Pancreas (tissue), 10 donors: ENCODE measurements around the gene TMEM101. TPM values are rescaled to one million over a fixed set of nuclear protein-coding genes. Genes with fewer than 3 reads are reported as not detected.
"Not testable (repeated sequence)": the region's sequence is repeated elsewhere in the genome, so short reads cannot be mapped to it uniquely, and the experiment has no call there.

Experiments used
- ATAC-seq, 4 donors: fragments of 200-7000 bp; cut with Tn5 transposase; one replicate each; pipeline versions ENCODE4 v1.8.0 to v1.9.1; 2020; ENCODE audit warnings: mild to moderate bottlenecking in 4 of 4, moderate library complexity in 4 of 4
- DNase-seq, 6 donors: peaks; one replicate each; pipeline ENCODE4 v3.0.0-alpha.2; 2020
- FAIRE-seq: peaks from 2 replicates; lab custom pipeline; 2012; peaks lifted over from hg19 to GRCh38; lab: Jason Lieb, UNC
- H3K27ac ChIP-seq, 4 donors: fragments of 200-600 bp; sonication (generic); 1 replicate in 3 of 4; 2 replicates in 1 of 4; pipeline versions ENCODE4 v1.5.0 to v1.8.0; 2020
- H3K27me3 ChIP-seq, 4 donors: fragments of 200-600 bp; one replicate each; pipeline ENCODE4 v1.8.0; 2021
- H3K36me3 ChIP-seq, 3 donors: fragments of 200-600 bp; sonication (generic) in 1 of 3; one replicate each; pipeline versions ENCODE4 v1.5.0 to v1.8.0; 2020 to 2021
- H3K4me1 ChIP-seq, 3 donors: fragments of 200-600 bp; one replicate each; pipeline ENCODE4 v1.8.0; 2021
- H3K4me3 ChIP-seq, 4 donors: fragments of 200-600 bp; sonication (generic) in 2 of 4; one replicate each; pipeline versions ENCODE4 v1.5.0 to v1.8.0; 2020 to 2021
- H3K9me3 ChIP-seq, 4 donors: fragments of 200-600 bp; one replicate each; pipeline ENCODE4 v1.8.0; 2021
- CTCF ChIP-seq, 4 donors: fragments of 200-600 bp; sonication (generic) in 3 of 4; IDR thresholded peaks; one replicate each; pipeline versions ENCODE4 v1.5.0 to v1.8.0; 2021; ENCODE audit warnings: antibody characterized with exemption in 4 of 4
- WGBS, 2 donors: extraction: QIAGEN DNeasy Blood & Tissue Kit; methylation state at CpG; one replicate each; pipeline ENCODE4 v1.1.7; 2013; 5-methylcytosine and 5-hydroxymethylcytosine counted together
- intact Hi-C, 3 donors: fragments of 100-400 bp; cut with DNase I; formaldehyde crosslinking; loops; one replicate each; pipeline versions ENCODE4 v1.11.1 to v1.14.2; 2022
- polyA plus RNA-seq, 2 donors: library from polyadenylated mRNA; stranded (reverse); fragments of 200-250 nt; gene quantifications; one replicate each; pipeline ENCODE4 v1.2.3, GENCODE V29; 2013
- total RNA-seq, 6 donors: library from RNA; stranded (reverse); fragmentation: NEBNext Ultra II Directional in 4 of 6; extraction: Animal tissue kit (Norgen Biotek cat#: 25700) in 4 of 6; gene quantifications; one replicate each; pipeline versions ENCODE4 v1.2.1 to v1.2.4, GENCODE V29; 2021 to 2023
- donor health status: healthy with polysubstance abuse.
- donor health status: DM: no; HTN: no; CAD: no; lungs with moderate emphysema.
- donor health status: DM: no; HTN: no; CAD: no.
- donor health status: control.
- donor health status: control.
- donor health status: Bipolar disorder and iron deficiency.
- donor health status: DM: yes; HTN: yes; CAD: no.
- donor health status: DM: no; HTN: no; CAD: no.
- donor health status: DM: no; HTN: no; CAD: no.
- donor health status: DM: yes; HTN: yes; CAD: no.

Gene TMEM101
- total and polyA plus RNA-seq, 8 donors: 14.4 to 22.7 (median 19.6) TPM

GRCh38 chr17:43970366-43970765, 44.4 kb downstream of the TMEM101 start:
- Histone ChIP-seq H3K9me3 (no peaks in the 10 kb centered on the region), H3K4me1 (no peaks in the 10 kb centered on the region), H3K27ac (no peak overlapping the region), H3K36me3 (no peaks in the 10 kb centered on the region), H3K27me3 (no peaks in the 10 kb centered on the region), H3K4me3 (no peak overlapping the region)
- 54 to 63% methylated on average over 4 of the region's 4 CpGs for WGBS, 2 donors
- no peak for DNase-seq
- no peak for TF ChIP-seq CTCF (IDR thresholded peaks at IDR 0.05)
- no peak for FAIRE-seq
- intact Hi-C loops: no loop called here
- no peak for ATAC-seq

- no peaks in the 10 kb centered on the region for H3K9me3 ChIP-seq
- 44 to 45% methylated on average over 9 of the region's 9 CpGs for WGBS, 2 donors
- H3K27ac ChIP-seq: no peak overlapping the region
- H3K27me3 ChIP-seq: no peaks in the 10 kb centered on the region
- H3K4me1 ChIP-seq: no peaks in the 10 kb centered on the region
- DNase-seq (no peak), FAIRE-seq (no peak), ATAC-seq (no peak)
- intact Hi-C loops: no loop called here
- TF ChIP-seq CTCF (IDR thresholded peaks at IDR 0.05): no peak
- H3K36me3 ChIP-seq: no peaks in the 10 kb centered on the region
- no peak overlapping the region for H3K4me3 ChIP-seq
Measured at GRCh38 chr17:43967251-43967875, 47.4 kb downstream of the TMEM101 start.

GRCh38 chr17:43966276-43966675, 48.5 kb downstream of the TMEM101 start:
- ATAC-seq: peak in 1 of 4 donors; percentile 27
- no peak for DNase-seq
- no peaks in the 10 kb centered on the region for H3K36me3 ChIP-seq
- H3K4me1 ChIP-seq: no peaks in the 10 kb centered on the region
- no peak for TF ChIP-seq CTCF (IDR thresholded peaks at IDR 0.05)
- no peaks in the 10 kb centered on the region for H3K9me3 ChIP-seq
- FAIRE-seq: no peak
- WGBS, 2 donors: 74 to 86% methylated on average over 3 of the region's 3 CpGs
- H3K27me3 ChIP-seq: no peaks in the 10 kb centered on the region
- H3K27ac ChIP-seq: no peak overlapping the region
- H3K4me3 ChIP-seq: no peak overlapping the region
- intact Hi-C loops: no loop called here

GRCh38 chr17:43962479-43962878, 52.3 kb downstream of the TMEM101 start:
- Histone ChIP-seq H3K4me1 (no peaks in the 10 kb centered on the region), H3K4me3 (no peak overlapping the region), H3K36me3 (no peaks in the 10 kb centered on the region), H3K27ac (no peak overlapping the region), H3K9me3 (no peaks in the 10 kb centered on the region), H3K27me3 (no peaks in the 10 kb centered on the region)
- 42% methylated on average over 7 of the region's 7 CpGs for WGBS, 2 donors
- ATAC-seq (no peak), FAIRE-seq (no peak), DNase-seq (no peak)
- intact Hi-C loops: no loop called here
- TF ChIP-seq CTCF (IDR thresholded peaks at IDR 0.05): no peak

GRCh38 chr17:43961954-43962353, 52.8 kb downstream of the TMEM101 start:
- ATAC-seq: no peak
- WGBS, 2 donors: 68 to 72% methylated on average over 2 of the region's 2 CpGs

GRCh38 chr17:43961292-43961691, 53.5 kb downstream of the TMEM101 start:
- 85 to 91% methylated on average over 6 of the region's 6 CpGs for WGBS, 2 donors
- H3K9me3 ChIP-seq, H3K27me3 ChIP-seq, H3K27ac ChIP-seq, DNase-seq, ATAC-seq, H3K4me1 ChIP-seq, H3K36me3 ChIP-seq, intact Hi-C loops, H3K4me3 ChIP-seq, FAIRE-seq: not testable (repeated sequence)

More at GRCh38 chr17:43961954-43962353, 52.8 kb downstream of the TMEM101 start:
- intact Hi-C loops: no loop called here
- DNase-seq (no peak), FAIRE-seq (no peak)
- no peak for TF ChIP-seq CTCF (IDR thresholded peaks at IDR 0.05)
- Histone ChIP-seq H3K27me3 (no peaks in the 10 kb centered on the region), H3K27ac (no peak overlapping the region), H3K36me3 (no peaks in the 10 kb centered on the region), H3K4me3 (no peak overlapping the region), H3K9me3 (no peaks in the 10 kb centered on the region), H3K4me1 (no peaks in the 10 kb centered on the region)
